ENCODE data around the gene GNAS.

DNA sequence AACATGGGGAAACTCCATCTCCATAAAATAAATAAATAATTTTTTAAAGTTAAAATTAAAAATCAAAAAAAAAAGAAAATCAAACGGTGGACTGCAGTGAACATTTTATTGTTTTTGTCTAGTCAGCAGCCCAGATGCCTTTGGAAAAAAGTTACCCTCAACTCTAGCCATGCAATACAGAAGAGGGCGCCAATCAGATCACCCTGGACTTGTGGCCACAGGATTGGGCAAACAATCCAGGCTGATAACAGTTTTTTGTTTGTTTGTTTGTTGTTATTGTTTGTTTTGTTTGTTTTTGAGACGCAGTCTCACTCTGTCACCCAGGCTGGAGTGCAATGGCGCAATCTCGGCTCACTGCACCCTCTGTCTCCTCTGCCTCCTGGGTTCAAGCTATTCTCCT is 98.1 kb downstream of the GNAS start:
- TF ChIP-seq, protein P1, sequence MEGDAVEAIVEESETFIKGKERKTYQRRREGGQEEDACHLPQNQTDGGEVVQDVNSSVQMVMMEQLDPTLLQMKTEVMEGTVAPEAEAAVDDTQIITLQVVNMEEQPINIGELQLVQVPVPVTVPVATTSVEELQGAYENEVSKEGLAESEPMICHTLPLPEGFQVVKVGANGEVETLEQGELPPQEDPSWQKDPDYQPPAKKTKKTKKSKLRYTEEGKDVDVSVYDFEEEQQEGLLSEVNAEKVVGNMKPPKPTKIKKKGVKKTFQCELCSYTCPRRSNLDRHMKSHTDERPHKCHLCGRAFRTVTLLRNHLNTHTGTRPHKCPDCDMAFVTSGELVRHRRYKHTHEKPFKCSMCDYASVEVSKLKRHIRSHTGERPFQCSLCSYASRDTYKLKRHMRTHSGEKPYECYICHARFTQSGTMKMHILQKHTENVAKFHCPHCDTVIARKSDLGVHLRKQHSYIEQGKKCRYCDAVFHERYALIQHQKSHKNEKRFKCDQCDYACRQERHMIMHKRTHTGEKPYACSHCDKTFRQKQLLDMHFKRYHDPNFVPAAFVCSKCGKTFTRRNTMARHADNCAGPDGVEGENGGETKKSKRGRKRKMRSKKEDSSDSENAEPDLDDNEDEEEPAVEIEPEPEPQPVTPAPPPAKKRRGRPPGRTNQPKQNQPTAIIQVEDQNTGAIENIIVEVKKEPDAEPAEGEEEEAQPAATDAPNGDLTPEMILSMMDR (IDR thresholded peaks at IDR 0.05): no peak
- TF ChIP-seq EP300 (IDR thresholded peaks at IDR 0.05): no peak
